CD14-positive monocyte (primary cell): ENCODE results near the gene UPB1. TPM values are rescaled to one million over a fixed set of nuclear protein-coding genes. Genes with fewer than 3 reads are reported as not detected.

Source experiments
- DNase-seq, 3 donors: peaks; one replicate each; pipeline ENCODE4 v3.0.0-alpha.2; 2011 to 2022
- H2AFZ ChIP-seq: 2 replicates; pipeline ENCODE4 v1.6.0; 2012; ENCODE audit warnings: mild to moderate bottlenecking, low read depth, low read length, inconsistent platforms; ENCODE audit not compliant: insufficient read depth, poor library complexity, severe bottlenecking
- H3K27ac ChIP-seq, 2 donors: 1 replicate in 1 of 2; 2 replicates in 1 of 2; pipeline ENCODE4 v1.5.1; 2012 to 2013; ENCODE audit warnings: low read length in 2 of 2, control low read depth in 1 of 2, inconsistent platforms in 1 of 2, low read depth in 1 of 2, mild to moderate bottlenecking in 1 of 2
- H3K27me3 ChIP-seq, 2 donors: one replicate each; pipeline versions ENCODE4 v1.6.0 to v1.6.1; 2011 to 2013; ENCODE audit warnings: low read length in 2 of 2; ENCODE audit not compliant: control insufficient read depth in 2 of 2, insufficient read depth in 2 of 2
- H3K36me3 ChIP-seq, 2 donors: replicated peaks in 1 of 2; 1 replicate in 1 of 2; 2 replicates in 1 of 2; pipeline versions ENCODE4 v1.5.1 to v1.6.1; 2012 to 2013; ENCODE audit warnings: low read length in 2 of 2, control low read depth in 1 of 2, inconsistent platforms in 1 of 2, mild to moderate bottlenecking in 1 of 2; ENCODE audit not compliant: insufficient read depth in 2 of 2, control insufficient read depth in 1 of 2
- H3K4me1 ChIP-seq, 2 donors: 1 replicate in 1 of 2; 2 replicates in 1 of 2; pipeline versions ENCODE4 v1.5.1 to v1.6.1; 2012 to 2013; ENCODE audit warnings: low read length in 2 of 2, control low read depth in 1 of 2, inconsistent platforms in 1 of 2, mild to moderate bottlenecking in 1 of 2, moderate library complexity in 1 of 2; ENCODE audit not compliant: insufficient read depth in 2 of 2, control insufficient read depth in 1 of 2
- H3K4me2 ChIP-seq: replicated peaks from 2 replicates; pipeline ENCODE3; 2012; ENCODE audit warnings: low read length, moderate library complexity, mild to moderate bottlenecking; ENCODE audit not compliant: poor library complexity, severe bottlenecking; ENCODE audit errors: extremely low read depth
- H3K4me3 ChIP-seq, 3 experiments: fragments of 200-600 bp in 1 of 3; sonication (generic) in 1 of 3; replicated peaks in 1 of 3; 1 replicate in 2 of 3; 2 replicates in 1 of 3; pipeline ENCODE4 v1.5.1; 2011 to 2013; ENCODE audit warnings: low read length in 3 of 3, mild to moderate bottlenecking in 3 of 3, control low read depth in 2 of 3, low read depth in 2 of 3, inconsistent platforms in 1 of 3, moderate library complexity in 1 of 3
- H3K79me2 ChIP-seq: 2 replicates; pipeline ENCODE4 v1.6.0; 2012; ENCODE audit warnings: mild to moderate bottlenecking, control low read depth, inconsistent platforms, low read length, moderate library complexity; ENCODE audit not compliant: insufficient read depth
- H3K9ac ChIP-seq: 2 replicates; pipeline ENCODE4 v1.6.0; 2017; ENCODE audit warnings: low read length, mild to moderate bottlenecking; ENCODE audit not compliant: insufficient read depth, poor library complexity, severe bottlenecking
- H3K9me3 ChIP-seq, 2 donors: replicated peaks in 1 of 2; 1 replicate in 1 of 2; 2 replicates in 1 of 2; pipeline versions ENCODE4 v1.5.1 to v1.6.1; 2012 to 2013; ENCODE audit warnings: low read length in 2 of 2, control low read depth in 1 of 2; ENCODE audit not compliant: control insufficient read depth in 1 of 2, insufficient read depth in 1 of 2
- H4K20me1 ChIP-seq: 2 replicates; pipeline ENCODE4 v1.6.0; 2012; ENCODE audit warnings: mild to moderate bottlenecking, low read length, control low read depth, moderate library complexity; ENCODE audit not compliant: insufficient read depth
- H3K27ac Mint-ChIP-seq, 7 donors: one replicate each; pipeline ENCODE4 v1.8.0; 2020; ENCODE audit warnings: mild to moderate bottlenecking in 7 of 7, mixed read lengths in 7 of 7, moderate library complexity in 6 of 7, inconsistent platforms in 2 of 7
- H3K27me3 Mint-ChIP-seq, 3 donors: one replicate each; pipeline ENCODE4 v1.8.0; 2021 to 2022; ENCODE audit warnings: low read depth in 3 of 3, mild to moderate bottlenecking in 3 of 3, mixed read lengths in 3 of 3, moderate library complexity in 3 of 3, inconsistent platforms in 1 of 3
- H3K36me3 Mint-ChIP-seq, 2 donors: one replicate each; pipeline ENCODE4 v1.8.0; 2020; ENCODE audit warnings: mixed read lengths in 2 of 2, inconsistent platforms in 1 of 2, mild to moderate bottlenecking in 1 of 2
- H3K4me1 Mint-ChIP-seq: one replicate; pipeline ENCODE4 v1.8.0; 2020; ENCODE audit warnings: mild to moderate bottlenecking, mixed read lengths
- H3K4me3 Mint-ChIP-seq, 2 donors: one replicate each; pipeline ENCODE4 v1.8.0; 2020; ENCODE audit warnings: mild to moderate bottlenecking in 2 of 2, mixed read lengths in 2 of 2, moderate library complexity in 1 of 2
- H3K9me3 Mint-ChIP-seq, 7 donors: one replicate each; pipeline ENCODE4 v1.8.0; 2020 to 2022; ENCODE audit warnings: mixed read lengths in 7 of 7, mild to moderate bottlenecking in 6 of 7, moderate library complexity in 6 of 7, inconsistent platforms in 2 of 7
- WGBS: methylation state at CpG from one replicate; pipeline ENCODE4 v1.1.5; 2013; ENCODE audit warnings: missing lambda C conversion rate; ENCODE audit not compliant: insufficient coverage; 5-methylcytosine and 5-hydroxymethylcytosine counted together
- intact Hi-C, 2 donors: fragments of 100-400 bp; cut with micrococcal nuclease; formaldehyde crosslinking; loops; one replicate each; pipeline versions ENCODE4 v1.15.0 to v1.15.1; 2023
- polyA plus RNA-seq, 3 donors: library from polyadenylated mRNA; depleted of rRNA in 1 of 3; unstranded in 2 of 3; stranded (reverse) in 1 of 3; fragments of 300-500 nt in 2 of 3; fragments of >200 nt in 1 of 3; fragmentation: Illumina TruSeq in 2 of 3; gene quantifications; 1 replicate in 2 of 3; 2 replicates in 1 of 3; pipeline ENCODE4 v1.2.3, GENCODE V29; 2012 to 2021
- TF ChIP-seq, protein P1 (sequence below): fragments of 200-600 bp; IDR thresholded peaks from one replicate; pipeline ENCODE4 v1.8.0; 2022; ENCODE audit warnings: antibody characterized with exemption, mild to moderate bottlenecking

UPB1 gene
- polyA plus RNA-seq, 3 donors = 0.13 to 0.17 TPM; not detected in 1

DNA sequence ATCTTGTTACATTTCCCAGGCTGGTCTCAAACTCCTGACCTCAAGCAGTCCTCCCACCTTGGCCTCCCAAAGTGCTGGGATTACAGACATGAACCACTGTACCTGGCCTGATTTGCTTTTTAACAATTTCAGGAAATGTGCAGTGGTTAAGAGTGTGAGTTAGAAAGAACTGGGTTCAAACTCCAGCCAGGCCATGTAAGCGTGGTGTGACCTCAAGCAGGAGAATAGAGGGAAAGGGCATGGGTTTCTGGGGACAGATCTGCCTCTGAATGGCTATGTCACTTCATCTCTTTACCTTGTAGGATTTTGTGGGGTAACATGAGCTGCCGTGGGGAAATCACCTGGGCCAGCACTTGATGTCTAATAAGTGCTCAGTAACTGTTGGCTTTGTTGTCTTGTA is 69.9 kb downstream of the UPB1 start:
- Mint-ChIP-seq H3K36me3 (peaks cover 55 to 84% of the 10 kb centered on the region in 2 donors), H3K4me3 (no peak overlapping the region), H3K4me1 (peaks cover 9% of the 10 kb centered on the region), H3K27ac (peak overlapping the region in 3 of 7 donors; percentile 19 to 50 (median 31)), H3K9me3 (no peaks in the 10 kb centered on the region), H3K27me3 (peaks cover 0 to 1% (median 0%) of the 10 kb centered on the region in 3 donors)
- Histone ChIP-seq H3K27me3 (no peaks in the 10 kb centered on the region), H3K9ac (no peak overlapping the region), H3K27ac (peak overlapping the region in 1 of 2 donors; percentile 53), H3K79me2 (peaks cover 75% of the 10 kb centered on the region), H3K9me3 (no peaks in the 10 kb centered on the region), H3K4me1 (no peaks in the 10 kb centered on the region), H3K36me3 (peaks cover 61 to 92% of the 10 kb centered on the region in 2 donors), H4K20me1 (peaks cover 85% of the 10 kb centered on the region), H2AFZ (no peak overlapping the region), H3K4me2 (no peak overlapping the region), H3K4me3 (no peak overlapping the region)
- intact Hi-C loops = no loop called here
- 100% methylated on average over 1 of the region's 2 CpGs for WGBS
- no peak for DNase-seq
- TF ChIP-seq, protein P1, sequence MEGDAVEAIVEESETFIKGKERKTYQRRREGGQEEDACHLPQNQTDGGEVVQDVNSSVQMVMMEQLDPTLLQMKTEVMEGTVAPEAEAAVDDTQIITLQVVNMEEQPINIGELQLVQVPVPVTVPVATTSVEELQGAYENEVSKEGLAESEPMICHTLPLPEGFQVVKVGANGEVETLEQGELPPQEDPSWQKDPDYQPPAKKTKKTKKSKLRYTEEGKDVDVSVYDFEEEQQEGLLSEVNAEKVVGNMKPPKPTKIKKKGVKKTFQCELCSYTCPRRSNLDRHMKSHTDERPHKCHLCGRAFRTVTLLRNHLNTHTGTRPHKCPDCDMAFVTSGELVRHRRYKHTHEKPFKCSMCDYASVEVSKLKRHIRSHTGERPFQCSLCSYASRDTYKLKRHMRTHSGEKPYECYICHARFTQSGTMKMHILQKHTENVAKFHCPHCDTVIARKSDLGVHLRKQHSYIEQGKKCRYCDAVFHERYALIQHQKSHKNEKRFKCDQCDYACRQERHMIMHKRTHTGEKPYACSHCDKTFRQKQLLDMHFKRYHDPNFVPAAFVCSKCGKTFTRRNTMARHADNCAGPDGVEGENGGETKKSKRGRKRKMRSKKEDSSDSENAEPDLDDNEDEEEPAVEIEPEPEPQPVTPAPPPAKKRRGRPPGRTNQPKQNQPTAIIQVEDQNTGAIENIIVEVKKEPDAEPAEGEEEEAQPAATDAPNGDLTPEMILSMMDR = no peak

DNA sequence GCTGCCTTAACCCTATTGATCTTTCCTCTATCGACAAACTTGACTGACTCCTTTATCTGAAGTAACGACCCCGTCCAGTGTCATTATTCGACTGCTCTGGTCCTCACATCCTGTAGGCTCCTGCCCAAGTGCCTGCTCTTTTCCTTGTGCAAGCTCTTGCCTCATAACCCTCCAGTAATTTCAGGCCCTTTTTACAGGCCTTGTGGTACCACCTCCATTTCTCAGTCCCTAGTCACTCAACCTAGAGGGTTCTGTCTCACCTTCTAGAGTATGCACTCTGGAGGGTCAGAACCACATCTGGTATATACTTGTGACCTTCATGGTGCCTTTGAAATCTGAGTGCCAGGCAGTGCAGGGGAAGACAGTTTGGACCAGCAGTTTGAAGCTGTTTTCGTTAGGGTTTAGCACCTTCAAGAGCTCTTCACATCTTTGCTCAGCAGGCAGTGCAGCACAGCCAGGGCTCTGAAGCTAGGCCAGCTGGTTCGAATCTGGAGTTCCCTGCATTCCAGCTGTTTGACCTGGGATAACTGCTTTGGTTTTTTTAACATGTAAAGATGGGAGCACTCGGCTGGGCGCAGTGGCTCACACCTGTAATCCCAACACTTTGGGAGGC is 71.9 kb downstream of the UPB1 start:
- peak overlapping the region in 3 of 7 donors; percentile 21 to 60 (median 55) for H3K27ac Mint-ChIP-seq
- Histone ChIP-seq H3K4me2 (no peak overlapping the region), H3K79me2 (peaks cover 56% of the 10 kb centered on the region), H3K27me3 (no peaks in the 10 kb centered on the region), H4K20me1 (peaks cover 75% of the 10 kb centered on the region), H3K9ac (no peak overlapping the region), H2AFZ (no peak overlapping the region), H3K27ac (no peak overlapping the region), H3K9me3 (no peaks in the 10 kb centered on the region), H3K36me3 (peaks cover 67 to 97% of the 10 kb centered on the region in 2 donors), H3K4me3 (no peak overlapping the region), H3K4me1 (no peaks in the 10 kb centered on the region)
- no peak for DNase-seq
- WGBS = 91% methylated on average over 6 of the region's 8 CpGs
- intact Hi-C loops = no loop called here
- H3K4me3 Mint-ChIP-seq = no peak overlapping the region
- H3K4me1 Mint-ChIP-seq = peaks cover 9% of the 10 kb centered on the region
- peaks cover 0 to 1% (median 0%) of the 10 kb centered on the region in 3 donors for H3K27me3 Mint-ChIP-seq
- no peaks in the 10 kb centered on the region for H3K9me3 Mint-ChIP-seq
- H3K36me3 Mint-ChIP-seq = peaks cover 58 to 82% of the 10 kb centered on the region in 2 donors
- TF ChIP-seq, protein P1 = no peak
